GM23338 (cell line): ENCODE data around the gene LCNL1.

ENCODE experiments used
- CTCF ChIP-seq, 2 experiments: fragments of 200-600 bp in 1 of 2; sonication (generic) in 1 of 2; conservative IDR thresholded peaks; 2 replicates each; pipeline versions ENCODE4 v1.5.1 to v1.6.1; 2016 to 2017; ENCODE audit warnings: antibody characterized with exemption in 2 of 2, low read depth in 2 of 2, mild to moderate bottlenecking in 2 of 2, moderate library complexity in 1 of 2
- EZH2 ChIP-seq: fragments of 200-600 bp; sonication (generic); IDR thresholded peaks from one replicate; pipeline ENCODE4 v1.8.0; 2017; ENCODE audit warnings: antibody characterized with exemption, mild to moderate bottlenecking, low read depth; ENCODE audit not compliant: unreplicated experiment
- EZH2phosphoT487 ChIP-seq: fragments of 200-600 bp; sonication (generic); IDR thresholded peaks from one replicate; pipeline ENCODE4 v1.8.1; 2018; ENCODE audit warnings: antibody characterized with exemption; ENCODE audit not compliant: unreplicated experiment
- JUNB ChIP-seq: IDR thresholded peaks from one replicate; pipeline ENCODE4 v1.6.1; 2016; ENCODE audit warnings: antibody characterized with exemption; ENCODE audit not compliant: unreplicated experiment
- POLR2AphosphoS5 ChIP-seq: IDR thresholded peaks from 2 replicates; pipeline ENCODE4 v1.6.1; 2016; ENCODE audit warnings: antibody characterized with exemption, low read depth
- REST ChIP-seq: IDR thresholded peaks from one replicate; pipeline ENCODE4 v1.6.1; 2018; ENCODE audit warnings: antibody characterized with exemption; ENCODE audit not compliant: unreplicated experiment
- STAT1 ChIP-seq: IDR thresholded peaks from one replicate; pipeline ENCODE4 v1.6.1; 2016; ENCODE audit warnings: antibody characterized with exemption; ENCODE audit not compliant: unreplicated experiment
- ZNF114 ChIP-seq: fragments of 250-450 bp; sonication (Bioruptor Pico); IDR thresholded peaks from 2 replicates; pipeline ENCODE4 v1.5.0; 2020; ENCODE audit warnings: mild to moderate bottlenecking, moderate library complexity

- TF ChIP-seq CTCF (conservative IDR thresholded peaks at IDR 0.05; ENCODE audit: low read depth in 2 of 2) (no peak), REST (no peak), EZH2 (no peak), JUNB (no peak), POLR2AphosphoS5 (no peak), ZNF114 (CRISPR knock-in tag) (no peak), EZH2phosphoT487 (no peak), STAT1 (no peak)
These were observed 29.7 kb upstream of the LCNL1 start for GRCh38 chr9:136952876-136953770.
